OCI-LY1 (cell line): ENCODE measurements around the gene SLC10A6.

ENCODE experiments used
- H2AFZ ChIP-seq: fragments of 200-600 bp; sonication (generic), shearing (Covaris generic); 2 replicates; pipeline ENCODE4 v1.6.0; 2014; ENCODE audit warnings: antibody characterized with exemption, mild to moderate bottlenecking, low read length
- H3F3A ChIP-seq: fragments of 200-600 bp; sonication (generic), shearing (Covaris generic); 2 replicates; pipeline ENCODE4 v1.6.0; 2014; ENCODE audit warnings: mild to moderate bottlenecking, antibody characterized with exemption, low read length, moderate library complexity; ENCODE audit not compliant: insufficient read depth
- H3K27ac ChIP-seq: fragments of 200-600 bp; sonication (generic); 2 replicates; pipeline ENCODE4 v1.5.1; 2014; ENCODE audit warnings: low read length, mixed run types, mild to moderate bottlenecking, low read depth; ENCODE audit not compliant: poor library complexity, severe bottlenecking
- H3K27me3 ChIP-seq: fragments of 200-600 bp; sonication (generic); 2 replicates; pipeline ENCODE4 v1.6.0; 2014; ENCODE audit warnings: antibody characterized with exemption, mild to moderate bottlenecking, low read length, moderate library complexity; ENCODE audit not compliant: insufficient read depth
- H3K36me3 ChIP-seq: fragments of 200-600 bp; sonication (generic); 2 replicates; pipeline ENCODE4 v1.6.1; 2014; ENCODE audit warnings: mild to moderate bottlenecking, antibody characterized with exemption, low read length, moderate library complexity, mixed read lengths; ENCODE audit not compliant: insufficient read depth
- H3K4me1 ChIP-seq: fragments of 200-600 bp; sonication (generic); 2 replicates; pipeline ENCODE4 v1.5.1; 2014; ENCODE audit warnings: mild to moderate bottlenecking, low read length, moderate library complexity; ENCODE audit not compliant: insufficient read depth, severe bottlenecking
- H3K4me2 ChIP-seq: fragments of 200-600 bp; sonication (generic), shearing (Covaris generic); 2 replicates; pipeline ENCODE4 v1.6.1; 2014; ENCODE audit warnings: low read length
- H3K4me3 ChIP-seq: fragments of 200-600 bp; sonication (generic); 2 replicates; pipeline ENCODE4 v1.5.1; 2014; ENCODE audit warnings: low read length, low read depth, mild to moderate bottlenecking, mixed read lengths; ENCODE audit not compliant: poor library complexity, severe bottlenecking
- H3K79me2 ChIP-seq: fragments of 200-600 bp; shearing (Covaris generic); 2 replicates; pipeline ENCODE4 v1.6.1; 2016; ENCODE audit warnings: mixed run types, low read length, mixed read lengths; ENCODE audit not compliant: insufficient read depth
- H3K9ac ChIP-seq: fragments of 200-600 bp; sonication (generic), shearing (Covaris generic); 2 replicates; pipeline ENCODE4 v1.6.1; 2014; ENCODE audit warnings: mild to moderate bottlenecking, low read length, mixed read lengths
- H3K9me2 ChIP-seq: fragments of 200-600 bp; sonication (generic), shearing (Covaris generic); 2 replicates; pipeline ENCODE4 v1.6.1; 2014; ENCODE audit warnings: low read depth, mild to moderate bottlenecking, low read length, mixed read lengths
- H3K9me3 ChIP-seq: fragments of 200-600 bp; shearing (Covaris generic); 2 replicates; pipeline ENCODE4 v1.6.1; 2014; ENCODE audit warnings: low read length, mixed read lengths
- H4K20me1 ChIP-seq: fragments of 200-600 bp; sonication (generic), shearing (Covaris generic); 2 replicates; pipeline ENCODE4 v1.6.0; 2016; ENCODE audit warnings: mild to moderate bottlenecking, low read length; ENCODE audit not compliant: insufficient read depth
- CTCF ChIP-seq: fragments of 200-600 bp; sonication (generic), shearing (Covaris generic); IDR thresholded peaks from 2 replicates; pipeline ENCODE4 v1.5.1; 2017; ENCODE audit warnings: mild to moderate bottlenecking, antibody characterized with exemption, low read length, moderate library complexity, mixed read lengths
- EZH2 ChIP-seq: fragments of 200-600 bp; sonication (generic), shearing (Covaris generic); IDR thresholded peaks from 2 replicates; pipeline ENCODE4 v1.8.0; 2017; ENCODE audit warnings: borderline replicate concordance, mixed run types, mild to moderate bottlenecking, antibody characterized with exemption, low read length, moderate library complexity, mixed read lengths

Gene SLC10A6

GRCh38 chr4:86815653-86816052 lies 33.5 kb downstream of the SLC10A6 start:
- no peaks in the 10 kb centered on the region for H3K36me3 ChIP-seq
- H3K4me3 ChIP-seq = no peak overlapping the region
- H3K9me3 ChIP-seq = 0 out of 2 replicates have a peak, but pooled peaks cover 2% of the 10 kb centered on the region
- H4K20me1 ChIP-seq = no peaks in the 10 kb centered on the region
- no peak for TF ChIP-seq EZH2
- TF ChIP-seq CTCF = no peak
- no peaks in the 10 kb centered on the region for H3F3A ChIP-seq
- no peaks in the 10 kb centered on the region for H3K27me3 ChIP-seq
- H3K79me2 ChIP-seq = no peaks in the 10 kb centered on the region
- no peaks in the 10 kb centered on the region for H3K4me1 ChIP-seq
- H2AFZ ChIP-seq = no peak overlapping the region
- H3K9ac ChIP-seq = no peak overlapping the region
- H3K9me2 ChIP-seq = no peaks in the 10 kb centered on the region
- no peak overlapping the region for H3K4me2 ChIP-seq
- H3K27ac ChIP-seq = no peak overlapping the region

GRCh38 chr4:86810847-86811246 lies 38.3 kb downstream of the SLC10A6 start:
- Histone ChIP-seq H3K4me3 (no peak overlapping the region), H3K4me2 (no peak overlapping the region), H3K4me1 (no peaks in the 10 kb centered on the region), H3K9ac (no peak overlapping the region), H3K9me3 (0 out of 2 replicates have a peak, but pooled peaks cover 2% of the 10 kb centered on the region), H4K20me1 (no peaks in the 10 kb centered on the region), H3F3A (no peaks in the 10 kb centered on the region), H3K36me3 (no peaks in the 10 kb centered on the region), H3K27me3 (no peaks in the 10 kb centered on the region), H2AFZ (no peak overlapping the region), H3K79me2 (no peaks in the 10 kb centered on the region), H3K27ac (no peak overlapping the region), H3K9me2 (no peaks in the 10 kb centered on the region)
- no peak for TF ChIP-seq CTCF
- TF ChIP-seq EZH2 = no peak

- Histone ChIP-seq H3K27ac (no peak overlapping the region), H3K9me2 (no peaks in the 10 kb centered on the region), H3K9me3 (no peaks in the 10 kb centered on the region), H3K4me1 (no peaks in the 10 kb centered on the region), H3K79me2 (no peaks in the 10 kb centered on the region), H3K9ac (no peak overlapping the region), H3K4me3 (no peak overlapping the region), H3F3A (no peaks in the 10 kb centered on the region), H3K36me3 (no peaks in the 10 kb centered on the region), H3K4me2 (no peak overlapping the region), H2AFZ (no peak overlapping the region), H3K27me3 (no peaks in the 10 kb centered on the region), H4K20me1 (no peaks in the 10 kb centered on the region)
- no peak for TF ChIP-seq EZH2
- no peak for TF ChIP-seq CTCF
Observed at GRCh38 chr4:86809809-86810208, 39.4 kb downstream of the SLC10A6 start.
